Measurements from ENCODE around the gene SPECC1L. TPM values are rescaled to one million over a fixed set of nuclear protein-coding genes. Genes with fewer than 3 reads are reported as not detected.

SPECC1L gene
- total and polyA plus RNA-seq, 10 of the 15 experiments (the other 5 are each of a cell fraction or from before 2014, with no cell fraction given): 1.9 to 40.6 (median 19.1) TPM

- ChIA-PET RAD21 (ENCODE audit: unreplicated experiment) (interaction anchor here (0.6 to 10.4 kb wide), 9 partner anchors 11 to 109 kb away, joined by 3 to 107 read pairs (median 4); no protein-coding TSS in a partner anchor), SMC1A (ENCODE audit: uncharacterized antibody, unreplicated experiment) (interaction anchor here (0.8 to 8.9 kb wide), 7 partner anchors 16 to 102 kb away, joined by 3 to 48 read pairs (median 9); no protein-coding TSS in a partner anchor), POLR2A (interaction anchor here (0.5 to 0.9 kb wide), 2 partner anchors 83 to 108 kb away, joined by 4 to 8 read pairs; no protein-coding TSS in a partner anchor), CTCF (interaction anchor here (0.9 to 19.9 kb wide), 7 partner anchors 10 to 103 kb away, joined by 3 to 332 read pairs (median 4); no protein-coding TSS in a partner anchor)
- Histone ChIP-seq H3K79me2 (ENCODE audit: control insufficient read depth, insufficient read depth, low read length) (peaks cover 10% of the 10 kb centered on the region), H3K9me3 (replicated peaks; ENCODE audit: control insufficient read depth, insufficient read depth, low read length) (no peaks in the 10 kb centered on the region), H3K4me1 (ENCODE audit: control insufficient read depth, insufficient read depth, low read length) (no peaks in the 10 kb centered on the region; the same call in 1 of the 2 replicates), H3K36me3 (ENCODE audit: control insufficient read depth in 2 of 2, insufficient read depth in 2 of 2, low read length in 1 of 2) (peaks cover 0 to 3% of the 10 kb centered on the region in 2 experiments; a peak in 3 of 4 replicates), H3K27me3 (replicated peaks in 1 of 2; ENCODE audit: control insufficient read depth in 2 of 2, insufficient read depth in 2 of 2, low read length in 1 of 2) (no peaks in the 10 kb centered on the region), H3K4me2 (ENCODE audit: control insufficient read depth, insufficient read depth) (no peak overlapping the region), H2AFZ (ENCODE audit: control insufficient read depth, low read depth, low read length) (no peak overlapping the region), H3K9ac (ENCODE audit: control insufficient read depth, insufficient read depth, low read length) (no peak overlapping the region), H3K4me3 (no peak overlapping the region), H4K20me1 (ENCODE audit: control insufficient read depth, insufficient read depth) (no peaks in the 10 kb centered on the region), H3K27ac (ENCODE audit: control insufficient read depth, insufficient read depth) (no peak overlapping the region)
- WGBS (ENCODE audit: insufficient coverage, insufficient replicate concordance, low lambda C conversion rate, missing lambda C conversion rate): 72% methylated on average over 11 of the region's 11 CpGs
- ATAC-seq (no peak), DNase-seq (ENCODE audit: low read depth, low spot score) (no peak), FAIRE-seq (no peak)
- no TSS peak for BruUV-seq (replicated peaks)
- in situ Hi-C loops (cut with MboI) (no loop called here), intact Hi-C loops (cut with micrococcal nuclease; ENCODE audit: unreplicated experiment) (no loop called here)
- TF ChIP-seq ZZZ3 (IDR thresholded peaks at IDR 0.05; ENCODE audit: control insufficient read depth, insufficient read length, low read depth) (no peak), KAT2A (conservative IDR thresholded peaks at IDR 0.05; ENCODE audit: control insufficient read depth, low read depth, low read length) (no peak)
These were observed 150.3 kb downstream of the SPECC1L start for GRCh38 chr22:24420977-24421343.

- POLR2A ChIA-PET: interaction anchor here (0.6 to 1.3 kb wide), 3 partner anchors 82 to 98 kb away, joined by 3 to 8 read pairs (median 4); no protein-coding TSS in a partner anchor
- RAD21 ChIA-PET (ENCODE audit: unreplicated experiment): interaction anchor here (0.6 to 10.4 kb wide), 9 partner anchors 12 to 108 kb away, joined by 3 to 107 read pairs (median 4); no protein-coding TSS in a partner anchor
- Histone ChIP-seq H3K9me3 (replicated peaks; ENCODE audit: control insufficient read depth, insufficient read depth, low read length) (no peaks in the 10 kb centered on the region), H3K4me1 (ENCODE audit: control insufficient read depth, insufficient read depth, low read length) (peaks cover 4% of the 10 kb centered on the region), H4K20me1 (ENCODE audit: control insufficient read depth, insufficient read depth) (no peaks in the 10 kb centered on the region), H3K4me2 (ENCODE audit: control insufficient read depth, insufficient read depth) (no peak overlapping the region), H3K27me3 (replicated peaks in 1 of 2; ENCODE audit: control insufficient read depth in 2 of 2, insufficient read depth in 2 of 2, low read length in 1 of 2) (no peaks in the 10 kb centered on the region), H3K9ac (ENCODE audit: control insufficient read depth, insufficient read depth, low read length) (no peak overlapping the region), H3K4me3 (no peak overlapping the region), H3K36me3 (ENCODE audit: control insufficient read depth in 2 of 2, insufficient read depth in 2 of 2, low read length in 1 of 2) (peaks cover 0 to 3% of the 10 kb centered on the region in 2 experiments; a peak in 3 of 4 replicates), H3K27ac (ENCODE audit: control insufficient read depth, insufficient read depth) (no peak overlapping the region), H3K79me2 (ENCODE audit: control insufficient read depth, insufficient read depth, low read length) (peaks cover 15% of the 10 kb centered on the region), H2AFZ (ENCODE audit: control insufficient read depth, low read depth, low read length) (no peak overlapping the region)
- in situ Hi-C loops (cut with MboI) (no loop called here), intact Hi-C loops (cut with micrococcal nuclease; ENCODE audit: unreplicated experiment) (no loop called here)
- no TSS peak for BruUV-seq (replicated peaks)
- WGBS (ENCODE audit: insufficient coverage, insufficient replicate concordance, low lambda C conversion rate, missing lambda C conversion rate): 33% methylated on average over 9 of the region's 9 CpGs
- peak; percentile 31 for ATAC-seq
- CTCF ChIA-PET: interaction anchor here (0.5 to 19.9 kb wide), 12 partner anchors 10 to 145 kb away, joined by 3 to 332 read pairs (median 4); no protein-coding TSS in a partner anchor
- SMC1A ChIA-PET (ENCODE audit: uncharacterized antibody, unreplicated experiment): interaction anchor here (0.8 to 8.9 kb wide), 7 partner anchors 15 to 100 kb away, joined by 3 to 48 read pairs (median 9); no protein-coding TSS in a partner anchor
- no peak for DNase-seq (ENCODE audit: low read depth, low spot score)
- no peak for FAIRE-seq
- TF ChIP-seq PKNOX1 (IDR thresholded peaks at IDR 0.05) (no peak), NR2F1 (conservative IDR thresholded peaks at IDR 0.05) (peak; percentile 14; the same call in 1 of the 2 replicates), ELK1 (IDR thresholded peaks at IDR 0.05; ENCODE audit: low read depth, low read length) (no peak), ZNF207 (IDR thresholded peaks at IDR 0.05; ENCODE audit: borderline replicate concordance) (no peak), CBFB (IDR thresholded peaks at IDR 0.05; ENCODE audit: low read depth) (0 out of 2 replicates have a peak, but pooled peaks have one; percentile 38)
- TF ChIP-seq, protein P1, sequence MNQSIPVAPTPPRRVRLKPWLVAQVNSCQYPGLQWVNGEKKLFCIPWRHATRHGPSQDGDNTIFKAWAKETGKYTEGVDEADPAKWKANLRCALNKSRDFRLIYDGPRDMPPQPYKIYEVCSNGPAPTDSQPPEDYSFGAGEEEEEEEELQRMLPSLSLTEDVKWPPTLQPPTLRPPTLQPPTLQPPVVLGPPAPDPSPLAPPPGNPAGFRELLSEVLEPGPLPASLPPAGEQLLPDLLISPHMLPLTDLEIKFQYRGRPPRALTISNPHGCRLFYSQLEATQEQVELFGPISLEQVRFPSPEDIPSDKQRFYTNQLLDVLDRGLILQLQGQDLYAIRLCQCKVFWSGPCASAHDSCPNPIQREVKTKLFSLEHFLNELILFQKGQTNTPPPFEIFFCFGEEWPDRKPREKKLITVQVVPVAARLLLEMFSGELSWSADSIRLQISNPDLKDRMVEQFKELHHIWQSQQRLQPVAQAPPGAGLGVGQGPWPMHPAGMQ (IDR thresholded peaks at IDR 0.05; ENCODE audit: borderline replicate concordance): no peak
These were observed 150.8 kb downstream of the SPECC1L start for GRCh38 chr22:24421428-24421931.
